RWPE2 (cell line): ENCODE measurements around the gene TAL1.
"Not testable (repeated sequence)": the region's sequence is repeated elsewhere in the genome, so short reads cannot be mapped to it uniquely, and the experiment has no call there.

Source experiments
- ATAC-seq: fragments of 200-7000 bp; cut with Tn5 transposase; 3 replicates; pipeline ENCODE4 v1.9.1; 2021; ENCODE audit warnings: low read depth
- DNase-seq: peaks from one replicate; pipeline ENCODE4 v3.0.0-alpha.2; 2020; ENCODE audit warnings: low spot score
- H3K27ac ChIP-seq: fragments of 450-650 bp; 2 replicates; pipeline ENCODE4 v1.5.1; 2017; ENCODE audit warnings: mild to moderate bottlenecking; ENCODE audit not compliant: poor library complexity, severe bottlenecking
- H3K27me3 ChIP-seq: fragments of 250-450 bp; sonication (Bioruptor Pico); 2 replicates; pipeline ENCODE4 v1.5.1; 2021; ENCODE audit warnings: mild to moderate bottlenecking, moderate library complexity; ENCODE audit not compliant: insufficient read depth, poor library complexity, severe bottlenecking
- H3K36me3 ChIP-seq: fragments of 250-450 bp; sonication (Bioruptor Pico); 2 replicates; pipeline ENCODE4 v1.5.1; 2020; ENCODE audit warnings: low read depth, mild to moderate bottlenecking, moderate library complexity
- H3K4me1 ChIP-seq: fragments of 250-450 bp; sonication (Bioruptor Pico); 2 replicates; pipeline ENCODE4 v1.5.1; 2021; ENCODE audit warnings: mild to moderate bottlenecking, moderate library complexity; ENCODE audit not compliant: insufficient read depth, poor library complexity, severe bottlenecking
- H3K4me3 ChIP-seq: fragments of 250-450 bp; sonication (Bioruptor Pico); 2 replicates; pipeline ENCODE4 v1.5.1; 2021; ENCODE audit warnings: mild to moderate bottlenecking, moderate library complexity; ENCODE audit not compliant: severe bottlenecking
- H3K9me3 ChIP-seq: fragments of 250-450 bp; sonication (Bioruptor Pico); 2 replicates; pipeline ENCODE4 v1.5.1; 2021; ENCODE audit warnings: mild to moderate bottlenecking, moderate library complexity; ENCODE audit not compliant: severe bottlenecking
- CTCF ChIP-seq: fragments of 450-650 bp; IDR thresholded peaks from one replicate; pipeline ENCODE4 v1.5.1; 2017; ENCODE audit warnings: mild to moderate bottlenecking, moderate library complexity; ENCODE audit not compliant: poor library complexity, severe bottlenecking

TAL1 gene

GRCh38 chr1:47232187-47232874 lies at the start of gene TAL1:
Gene TAL1, minus strand, starts transcription at chr1:47232225. Its CDS starts 6,337 bp downstream, at chr1:47225888.
- ATAC-seq (no peak), DNase-seq (no peak)
- H3K4me3 ChIP-seq = no peak within 1 kb of the TSS

GRCh38 chr1:47280142-47280541 lies 48.1 kb upstream of the TAL1 start:
- peak; percentile 36; the same call in 1 of the 3 replicates for ATAC-seq
- TF ChIP-seq CTCF = no peak
- H3K4me1 ChIP-seq = peaks cover 2% of the 10 kb centered on the region
- H3K9me3 ChIP-seq = no peaks in the 10 kb centered on the region
- no peaks in the 10 kb centered on the region for H3K27me3 ChIP-seq
- no peak overlapping the region for H3K4me3 ChIP-seq
- no peak for DNase-seq
- H3K27ac ChIP-seq = no peak overlapping the region
- H3K36me3 ChIP-seq = peaks cover 94% of the 10 kb centered on the region

More at GRCh38 chr1:47232187-47232874, at the start of gene TAL1:
- peaks cover 67% of the 10 kb centered on the region for H3K27me3 ChIP-seq
- no peaks in the 10 kb centered on the region for H3K4me1 ChIP-seq
- H3K9me3 ChIP-seq = no peaks in the 10 kb centered on the region
- TF ChIP-seq CTCF = no peak
- no peak within 1 kb of the TSS for H3K27ac ChIP-seq
- H3K36me3 ChIP-seq = no peaks in the 10 kb centered on the region

GRCh38 chr1:47276850-47277249 lies 44.8 kb upstream of the TAL1 start:
- Histone ChIP-seq H3K36me3 (peaks cover 83% of the 10 kb centered on the region), H3K9me3 (no peaks in the 10 kb centered on the region), H3K27me3 (no peaks in the 10 kb centered on the region), H3K27ac (no peak overlapping the region), H3K4me3 (no peak overlapping the region), H3K4me1 (no peaks in the 10 kb centered on the region)
- TF ChIP-seq CTCF = no peak
- no peak for ATAC-seq
- DNase-seq = no peak

- peaks cover 83% of the 10 kb centered on the region for H3K36me3 ChIP-seq
- DNase-seq = not testable (repeated sequence)
These were observed 43.8 kb upstream of the TAL1 start for GRCh38 chr1:47275811-47276210.

GRCh38 chr1:47265529-47265928 lies 33.5 kb upstream of the TAL1 start:
- peaks cover 84% of the 10 kb centered on the region for H3K36me3 ChIP-seq
- H3K27me3 ChIP-seq, H3K27ac ChIP-seq, DNase-seq, ATAC-seq, H3K4me3 ChIP-seq, H3K4me1 ChIP-seq, H3K9me3 ChIP-seq: not testable (repeated sequence)

More at GRCh38 chr1:47275811-47276210, 43.8 kb upstream of the TAL1 start:
- not testable (repeated sequence) for H3K27me3 ChIP-seq, H3K9me3 ChIP-seq, H3K4me1 ChIP-seq, ATAC-seq, H3K27ac ChIP-seq, H3K4me3 ChIP-seq
